Keratinocyte (primary cell): Measurements from ENCODE around the gene UCK2.

Experiments used
- CTCF ChIP-seq, 3 experiments: IDR thresholded peaks in 1 of 3; conservative IDR thresholded peaks in 1 of 3; optimal IDR thresholded peaks in 1 of 3; 2 replicates in 2 of 3; 3 replicates in 1 of 3; pipeline versions ENCODE3 to v1.5.1; 2011; ENCODE audit warnings: low read length in 3 of 3, mild to moderate bottlenecking in 3 of 3, moderate library complexity in 2 of 3, control low read depth in 1 of 3, inconsistent platforms in 1 of 3; ENCODE audit not compliant: insufficient read depth in 2 of 3; ENCODE audit errors: extremely low read depth in 1 of 3
- EZH2 ChIP-seq: IDR thresholded peaks from one replicate; pipeline ENCODE4 v1.6.1; 2012; ENCODE audit warnings: inconsistent platforms, mild to moderate bottlenecking, low read length, moderate library complexity

GRCh38 chr1:165854101-165854845, 26.9 kb downstream of the UCK2 start:
- TF ChIP-seq CTCF (optimal IDR thresholded peaks at IDR 0.05 in 1 of 3, IDR thresholded peaks at IDR 0.05 in 1 of 3, conservative IDR thresholded peaks at IDR 0.05 in 1 of 3; ENCODE audit: extremely low read depth in 1 of 3, insufficient read depth in 2 of 3, low read length in 3 of 3) (no peak), EZH2 (no peak)
